PC-3 (cell line): ENCODE measurements around the gene TCEANC. TPM values are rescaled to one million over a fixed set of nuclear protein-coding genes. Genes with fewer than 3 reads are reported as not detected.

Experiments used
- ATAC-seq: fragments of 200-7000 bp; cut with Tn5 transposase; 2 replicates; pipeline ENCODE4 v1.9.1; 2020; ENCODE audit warnings: mild to moderate bottlenecking, moderate library complexity
- BruUV-seq: library from RNA; stranded (reverse); fragments of 400-500 nt; replicated peaks from 2 replicates; lab custom pipeline; 2021; lab: Mats Ljungman, UMichigan
- CTCF ChIA-PET: fragments of 300-600 bp; sonication (Branson Sonifier 250); formaldehyde crosslinking; loops from one replicate; lab custom pipeline; 2022; ENCODE audit warnings: antibody characterized with exemption; lab: Charles Lee
- POLR2A ChIA-PET: fragments of 300-600 bp; sonication (Branson Sonifier 250); formaldehyde crosslinking; loops from one replicate; lab custom pipeline; 2022; ENCODE audit warnings: antibody characterized with exemption; ENCODE audit not compliant: unreplicated experiment; lab: Charles Lee
- DNase-seq: peaks from one replicate; pipeline ENCODE4 v3.0.0-alpha.2; 2015
- H2AFZ ChIP-seq: fragments of 300-600 bp; sonication (generic); 2 replicates; pipeline ENCODE4 v1.6.0; 2016; ENCODE audit warnings: antibody characterized with exemption, low read length
- H3F3A ChIP-seq: fragments of 300-600 bp; sonication (generic); one replicate; pipeline ENCODE4 v1.6.0; 2017; ENCODE audit warnings: antibody characterized with exemption, low read length, control low read depth, mild to moderate bottlenecking; ENCODE audit not compliant: unreplicated experiment
- H3K27ac ChIP-seq: fragments of 300-600 bp; sonication (generic); 2 replicates; pipeline ENCODE4 v1.5.1; 2016; ENCODE audit warnings: mild to moderate bottlenecking, low read length
- H3K27me3 ChIP-seq: fragments of 300-600 bp; sonication (generic); 2 replicates; pipeline ENCODE4 v1.6.1; 2016; ENCODE audit warnings: low read length, mixed read lengths
- H3K36me3 ChIP-seq: fragments of 300-600 bp; sonication (generic); 2 replicates; pipeline ENCODE4 v1.6.1; 2016; ENCODE audit warnings: low read depth, mixed run types, low read length, mixed read lengths
- H3K4me1 ChIP-seq: fragments of 300-600 bp; sonication (generic); 2 replicates; pipeline ENCODE4 v1.5.1; 2016; ENCODE audit warnings: low read length; ENCODE audit not compliant: insufficient read depth
- H3K4me2 ChIP-seq: fragments of 300-600 bp; sonication (generic); 2 replicates; pipeline ENCODE4 v1.6.0; 2016; ENCODE audit warnings: low read length
- H3K4me3 ChIP-seq: fragments of 300-600 bp; sonication (generic); 2 replicates; pipeline ENCODE4 v1.5.1; 2016; ENCODE audit warnings: mild to moderate bottlenecking, low read length, mixed read lengths
- H3K79me2 ChIP-seq: fragments of 300-600 bp; sonication (generic); 2 replicates; pipeline ENCODE4 v1.6.1; 2017; ENCODE audit warnings: low read length, mixed read lengths
- H3K9ac ChIP-seq: fragments of 300-600 bp; sonication (generic); 2 replicates; pipeline ENCODE4 v1.6.0; 2016; ENCODE audit warnings: mild to moderate bottlenecking, low read length
- H3K9me2 ChIP-seq: fragments of 300-600 bp; sonication (generic); replicated peaks from 2 replicates; pipeline ENCODE4 v1.6.1; 2016; ENCODE audit warnings: mixed run types, low read length, mixed read lengths
- H3K9me3 ChIP-seq: fragments of 300-600 bp; sonication (generic); 2 replicates; pipeline ENCODE4 v1.6.1; 2016; ENCODE audit warnings: low read length, mixed read lengths
- H4K20me1 ChIP-seq: fragments of 300-600 bp; sonication (generic); 2 replicates; pipeline ENCODE4 v1.6.1; 2016; ENCODE audit warnings: low read length, mixed read lengths
- EZH2 ChIP-seq: fragments of 300-600 bp; sonication (generic); IDR thresholded peaks from one replicate; pipeline ENCODE4 v1.6.1; 2017; ENCODE audit warnings: antibody characterized with exemption, mild to moderate bottlenecking, low read length; ENCODE audit not compliant: unreplicated experiment
- EZH2phosphoT487 ChIP-seq: fragments of 300-600 bp; sonication (generic); IDR thresholded peaks from 2 replicates; pipeline ENCODE4 v1.6.1; 2018; ENCODE audit warnings: mild to moderate bottlenecking, antibody characterized with exemption, low read length, borderline replicate concordance
- intact Hi-C: fragments of 100-400 bp; cut with micrococcal nuclease; formaldehyde crosslinking; loops from 2 replicates; pipeline ENCODE4 v1.9.0; 2023
- total RNA-seq: library from RNA; depleted of rRNA; stranded (reverse); fragments of >200 nt; gene quantifications from 2 replicates; pipeline ENCODE4 v1.2.3, GENCODE V29; 2014
- TF ChIP-seq, protein P1 (sequence below): fragments of 300-600 bp; sonication (generic); conservative IDR thresholded peaks from 2 replicates; pipeline ENCODE4 v1.5.1; 2017; ENCODE audit warnings: antibody characterized with exemption, low read depth, mild to moderate bottlenecking, low read length

Gene TCEANC
- total RNA-seq, 1 experiment from 2014 or later = 0.62 TPM

DNA sequence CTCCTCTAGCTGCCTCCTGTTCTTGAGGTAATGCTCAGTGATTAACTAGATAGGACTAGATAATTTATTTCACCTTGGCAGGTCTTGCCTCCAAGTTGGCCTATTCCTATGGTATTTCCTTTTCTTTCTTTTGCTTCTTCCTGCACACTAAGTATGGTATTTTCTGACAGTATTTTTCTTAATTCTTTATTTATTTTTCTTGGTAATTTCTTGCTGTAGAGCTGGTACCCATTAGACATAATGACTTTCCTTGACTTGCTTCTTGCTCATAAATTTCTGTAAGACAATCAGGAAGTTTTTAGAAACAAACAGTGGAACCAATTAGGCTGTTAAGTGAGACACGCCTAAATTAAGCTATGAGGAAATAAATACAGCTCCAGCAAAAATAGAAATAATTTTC lies 45.5 kb downstream of the TCEANC start:
- intact Hi-C loops = no loop called here
- peaks cover 14% of the 10 kb centered on the region; the same call in 1 of the 2 replicates for H4K20me1 ChIP-seq
- H3K9me3 ChIP-seq = no peaks in the 10 kb centered on the region
- no peaks in the 10 kb centered on the region for H3K4me1 ChIP-seq
- H3K4me3 ChIP-seq = no peak overlapping the region
- no peaks in the 10 kb centered on the region for H3K36me3 ChIP-seq
- ChIA-PET POLR2A (interaction anchor here (0.6 kb wide), 1 partner anchor 37 kb away, joined by 4 read pairs; no protein-coding TSS in a partner anchor), CTCF (no interaction called here)
- BruUV-seq = no TSS peak
- no peak overlapping the region for H3K9ac ChIP-seq
- H3K9me2 ChIP-seq = no peaks in the 10 kb centered on the region
- peaks cover 82% of the 10 kb centered on the region for H3K79me2 ChIP-seq
- DNase-seq (no peak), ATAC-seq (no peak)
- H3K4me2 ChIP-seq = no peak overlapping the region
- no peak overlapping the region for H3K27ac ChIP-seq
- no peaks in the 10 kb centered on the region for H3K27me3 ChIP-seq
- no peaks in the 10 kb centered on the region for H3F3A ChIP-seq
- H2AFZ ChIP-seq = no peak overlapping the region
- TF ChIP-seq, protein P1, sequence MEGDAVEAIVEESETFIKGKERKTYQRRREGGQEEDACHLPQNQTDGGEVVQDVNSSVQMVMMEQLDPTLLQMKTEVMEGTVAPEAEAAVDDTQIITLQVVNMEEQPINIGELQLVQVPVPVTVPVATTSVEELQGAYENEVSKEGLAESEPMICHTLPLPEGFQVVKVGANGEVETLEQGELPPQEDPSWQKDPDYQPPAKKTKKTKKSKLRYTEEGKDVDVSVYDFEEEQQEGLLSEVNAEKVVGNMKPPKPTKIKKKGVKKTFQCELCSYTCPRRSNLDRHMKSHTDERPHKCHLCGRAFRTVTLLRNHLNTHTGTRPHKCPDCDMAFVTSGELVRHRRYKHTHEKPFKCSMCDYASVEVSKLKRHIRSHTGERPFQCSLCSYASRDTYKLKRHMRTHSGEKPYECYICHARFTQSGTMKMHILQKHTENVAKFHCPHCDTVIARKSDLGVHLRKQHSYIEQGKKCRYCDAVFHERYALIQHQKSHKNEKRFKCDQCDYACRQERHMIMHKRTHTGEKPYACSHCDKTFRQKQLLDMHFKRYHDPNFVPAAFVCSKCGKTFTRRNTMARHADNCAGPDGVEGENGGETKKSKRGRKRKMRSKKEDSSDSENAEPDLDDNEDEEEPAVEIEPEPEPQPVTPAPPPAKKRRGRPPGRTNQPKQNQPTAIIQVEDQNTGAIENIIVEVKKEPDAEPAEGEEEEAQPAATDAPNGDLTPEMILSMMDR = no peak
- no peak for TF ChIP-seq EZH2phosphoT487
- no peak for TF ChIP-seq EZH2

DNA sequence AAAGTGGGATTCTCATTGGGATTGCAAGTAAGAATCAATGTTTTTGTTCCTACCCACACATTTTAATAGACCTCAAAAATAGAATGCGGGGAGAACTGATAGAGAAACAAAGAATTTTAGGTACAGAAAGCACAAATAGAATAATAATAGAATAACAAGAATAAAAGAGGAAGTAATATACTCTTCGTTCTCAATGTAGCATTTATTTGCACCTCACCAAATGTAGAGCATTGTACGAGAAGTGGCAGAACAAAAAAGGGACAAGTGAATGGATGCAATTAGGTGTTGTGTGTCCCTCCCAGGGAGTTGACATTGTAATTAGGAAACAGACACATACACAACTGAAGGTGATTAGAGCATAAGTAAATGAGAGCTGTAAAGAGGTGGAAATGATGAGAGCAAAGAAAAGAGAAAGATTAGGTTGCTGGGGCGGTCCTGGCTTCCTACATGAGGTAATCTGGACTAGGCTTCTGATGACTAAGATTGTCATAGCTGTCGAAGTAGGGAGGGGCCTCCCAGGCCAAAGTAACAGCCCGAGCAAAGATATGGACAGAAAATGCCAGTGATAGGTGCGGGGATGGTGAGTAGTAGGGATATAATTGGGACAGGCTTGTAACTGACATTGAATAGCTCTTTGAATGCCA lies 46.4 kb downstream of the TCEANC start:
- DNase-seq (no peak), ATAC-seq (no peak)
- ChIA-PET POLR2A (no interaction called here), CTCF (no interaction called here)
- TF ChIP-seq, protein P1 = no peak
- TF ChIP-seq EZH2 = no peak
- TF ChIP-seq EZH2phosphoT487 = no peak
- no peaks in the 10 kb centered on the region for H3K9me2 ChIP-seq
- no peaks in the 10 kb centered on the region for H3K9me3 ChIP-seq
- H3K36me3 ChIP-seq = no peaks in the 10 kb centered on the region
- H4K20me1 ChIP-seq = peaks cover 12% of the 10 kb centered on the region; the same call in 1 of the 2 replicates
- intact Hi-C loops = no loop called here
- peaks cover 78% of the 10 kb centered on the region for H3K79me2 ChIP-seq
- peaks cover 7% of the 10 kb centered on the region for H3K4me1 ChIP-seq
- no TSS peak for BruUV-seq
- no peak overlapping the region for H3K27ac ChIP-seq
- no peak overlapping the region for H2AFZ ChIP-seq
- H3F3A ChIP-seq = no peaks in the 10 kb centered on the region
- H3K27me3 ChIP-seq = no peaks in the 10 kb centered on the region
- no peak overlapping the region for H3K4me2 ChIP-seq
- no peak overlapping the region for H3K4me3 ChIP-seq
- no peak overlapping the region for H3K9ac ChIP-seq

DNA sequence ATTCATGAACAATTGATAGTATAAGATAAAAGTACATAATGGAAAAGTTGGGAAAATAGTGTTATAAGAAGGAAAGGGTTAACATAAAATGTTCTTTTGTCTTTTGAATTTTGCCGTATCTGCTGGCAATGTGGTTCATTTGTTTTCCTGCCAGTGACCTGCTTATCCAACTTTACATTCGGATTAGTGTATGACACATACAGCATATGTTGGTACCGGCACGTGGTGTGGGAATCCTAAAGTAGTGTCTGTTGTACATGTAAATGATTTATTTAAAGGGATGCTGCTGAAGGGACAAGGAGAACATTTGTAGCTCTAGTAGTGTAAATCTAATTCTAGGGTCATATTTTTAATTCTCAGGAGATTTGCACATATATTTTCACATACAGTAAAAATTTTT lies 47.4 kb downstream of the TCEANC start:
- Histone ChIP-seq H3K27me3 (no peaks in the 10 kb centered on the region), H3K79me2 (peaks cover 72% of the 10 kb centered on the region), H3K9me3 (no peaks in the 10 kb centered on the region), H2AFZ (no peak overlapping the region), H3K4me1 (peaks cover 8% of the 10 kb centered on the region), H3K4me3 (no peak overlapping the region), H3K36me3 (no peaks in the 10 kb centered on the region), H3K9ac (no peak overlapping the region), H3K4me2 (no peak overlapping the region), H3K27ac (no peak overlapping the region), H3F3A (no peaks in the 10 kb centered on the region), H4K20me1 (0 out of 2 replicates have a peak, but pooled peaks cover 4% of the 10 kb centered on the region), H3K9me2 (no peaks in the 10 kb centered on the region)
- ChIA-PET POLR2A (no interaction called here), CTCF (no interaction called here)
- ATAC-seq (no peak), DNase-seq (no peak)
- no TSS peak for BruUV-seq
- TF ChIP-seq EZH2phosphoT487 (no peak), EZH2 (no peak)
- TF ChIP-seq, protein P1 = no peak
- intact Hi-C loops = no loop called here
